Retinal pigment epithelial cell (primary cell): Measurements from ENCODE around the gene REEP6.

Source experiments
- DNase-seq: peaks from one replicate; pipeline ENCODE4 v3.0.0-alpha.2; 2010; ENCODE audit warnings: low read depth
- H3K4me3 ChIP-seq: 2 replicates; pipeline ENCODE4 v1.5.1; 2011; ENCODE audit warnings: mild to moderate bottlenecking, low read length, control low read depth, moderate library complexity
- TF ChIP-seq, protein P1 (sequence below): conservative IDR thresholded peaks from 2 replicates; pipeline ENCODE4 v1.5.1; 2011; ENCODE audit warnings: low read depth, low read length, control low read depth, inconsistent platforms

The REEP6 gene

GRCh38 chr19:1491114-1491848 is at the start of gene REEP6:
REEP6 (plus strand) TSS chr19:1491181; CDS start chr19:1491270, 89 bp downstream.
- no peak for DNase-seq
- peak within 1 kb of the TSS; percentile 53 for H3K4me3 ChIP-seq
- TF ChIP-seq, protein P1, sequence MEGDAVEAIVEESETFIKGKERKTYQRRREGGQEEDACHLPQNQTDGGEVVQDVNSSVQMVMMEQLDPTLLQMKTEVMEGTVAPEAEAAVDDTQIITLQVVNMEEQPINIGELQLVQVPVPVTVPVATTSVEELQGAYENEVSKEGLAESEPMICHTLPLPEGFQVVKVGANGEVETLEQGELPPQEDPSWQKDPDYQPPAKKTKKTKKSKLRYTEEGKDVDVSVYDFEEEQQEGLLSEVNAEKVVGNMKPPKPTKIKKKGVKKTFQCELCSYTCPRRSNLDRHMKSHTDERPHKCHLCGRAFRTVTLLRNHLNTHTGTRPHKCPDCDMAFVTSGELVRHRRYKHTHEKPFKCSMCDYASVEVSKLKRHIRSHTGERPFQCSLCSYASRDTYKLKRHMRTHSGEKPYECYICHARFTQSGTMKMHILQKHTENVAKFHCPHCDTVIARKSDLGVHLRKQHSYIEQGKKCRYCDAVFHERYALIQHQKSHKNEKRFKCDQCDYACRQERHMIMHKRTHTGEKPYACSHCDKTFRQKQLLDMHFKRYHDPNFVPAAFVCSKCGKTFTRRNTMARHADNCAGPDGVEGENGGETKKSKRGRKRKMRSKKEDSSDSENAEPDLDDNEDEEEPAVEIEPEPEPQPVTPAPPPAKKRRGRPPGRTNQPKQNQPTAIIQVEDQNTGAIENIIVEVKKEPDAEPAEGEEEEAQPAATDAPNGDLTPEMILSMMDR: no peak

- TF ChIP-seq, protein P1: no peak
- H3K4me3 ChIP-seq: no peak overlapping the region
- no peak for DNase-seq
Measured at GRCh38 chr19:1441677-1442438, 49.1 kb upstream of the REEP6 start.

- no peak for DNase-seq
- peak overlapping the region; percentile 41 for H3K4me3 ChIP-seq
- TF ChIP-seq, protein P1: peak; percentile 67
Measured at GRCh38 chr19:1445185-1445931, 45.6 kb upstream of the REEP6 start.

GRCh38 chr19:1445932-1446712 is 44.9 kb upstream of the REEP6 start:
- TF ChIP-seq, protein P1: no peak
- peak overlapping the region; percentile 24 for H3K4me3 ChIP-seq
- DNase-seq: no peak

DNA sequence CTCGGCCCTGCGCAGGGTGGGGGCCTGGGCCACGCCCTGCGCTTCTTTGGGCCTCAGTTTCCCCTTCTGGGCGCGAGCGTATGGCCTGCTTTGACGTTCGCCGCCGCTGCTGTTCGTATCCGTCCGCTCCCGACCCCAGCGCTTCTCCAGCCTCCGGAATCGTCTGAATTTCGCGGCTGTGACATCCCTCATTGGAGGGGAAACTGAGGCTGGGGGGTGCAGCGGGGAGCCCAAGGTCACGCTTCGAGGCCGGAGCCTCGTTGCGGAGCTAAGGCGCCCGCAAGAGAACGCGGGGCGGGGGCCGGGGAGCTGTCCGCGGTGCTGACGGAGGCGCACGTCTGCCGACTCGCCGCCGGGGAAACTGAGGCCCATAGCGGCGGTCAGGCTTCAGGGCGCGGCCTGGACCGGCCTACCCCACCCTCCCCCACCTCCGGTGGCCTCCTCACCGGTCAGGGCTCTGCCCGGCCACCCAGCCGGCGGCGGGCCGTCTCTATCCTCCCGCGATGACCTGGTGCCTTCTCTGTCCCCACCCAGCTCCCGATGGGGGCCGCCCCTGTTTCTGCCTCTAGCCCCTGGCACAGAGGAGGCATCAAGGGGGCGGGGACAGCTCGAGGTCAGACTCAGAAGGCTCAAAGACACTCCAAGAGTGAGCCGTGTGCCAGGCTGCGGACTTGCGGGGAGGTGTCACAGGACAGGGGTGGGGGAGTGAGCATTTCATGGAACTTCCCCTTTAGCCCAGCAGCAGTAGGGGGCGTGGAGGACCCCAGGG is 44.1 kb upstream of the REEP6 start:
- no peak overlapping the region for H3K4me3 ChIP-seq
- no peak for DNase-seq
- TF ChIP-seq, protein P1: no peak

DNA sequence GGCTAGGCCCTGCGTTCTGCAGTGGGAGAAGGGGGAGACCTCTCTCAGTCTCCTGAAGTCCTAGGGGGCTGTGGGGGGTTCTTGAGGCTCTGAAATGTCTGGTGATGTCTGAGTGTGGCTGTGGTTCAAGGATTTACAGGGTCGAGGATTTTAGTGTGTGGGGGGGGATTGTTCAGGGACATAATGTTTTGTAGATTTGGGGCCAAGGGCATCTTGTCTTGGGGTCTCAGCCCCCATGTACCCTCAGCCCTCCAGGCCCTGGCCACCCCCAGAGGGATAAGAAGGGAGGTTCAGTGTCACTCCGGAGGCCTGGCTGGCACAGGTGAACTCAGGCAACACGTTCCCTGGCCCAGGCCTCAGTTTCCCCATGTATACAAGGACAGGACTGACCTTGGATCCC is 43.5 kb upstream of the REEP6 start:
- H3K4me3 ChIP-seq: no peak overlapping the region
- TF ChIP-seq, protein P1: no peak
- DNase-seq: no peak
